CD14-positive monocyte (primary cell): ENCODE measurements around the gene ZNF44. TPM values are rescaled to one million over a fixed set of nuclear protein-coding genes. Genes with fewer than 3 reads are reported as not detected.

ENCODE experiments used
- DNase-seq, 3 donors: peaks; one replicate each; pipeline ENCODE4 v3.0.0-alpha.2; 2011 to 2022
- H2AFZ ChIP-seq: 2 replicates; pipeline ENCODE4 v1.6.0; 2012; ENCODE audit warnings: mild to moderate bottlenecking, low read depth, low read length, inconsistent platforms; ENCODE audit not compliant: insufficient read depth, poor library complexity, severe bottlenecking
- H3K27ac ChIP-seq, 2 donors: 1 replicate in 1 of 2; 2 replicates in 1 of 2; pipeline ENCODE4 v1.5.1; 2012 to 2013; ENCODE audit warnings: low read length in 2 of 2, control low read depth in 1 of 2, inconsistent platforms in 1 of 2, low read depth in 1 of 2, mild to moderate bottlenecking in 1 of 2
- H3K27me3 ChIP-seq, 2 donors: one replicate each; pipeline versions ENCODE4 v1.6.0 to v1.6.1; 2011 to 2013; ENCODE audit warnings: low read length in 2 of 2; ENCODE audit not compliant: control insufficient read depth in 2 of 2, insufficient read depth in 2 of 2
- H3K36me3 ChIP-seq, 2 donors: replicated peaks in 1 of 2; 1 replicate in 1 of 2; 2 replicates in 1 of 2; pipeline versions ENCODE4 v1.5.1 to v1.6.1; 2012 to 2013; ENCODE audit warnings: low read length in 2 of 2, control low read depth in 1 of 2, inconsistent platforms in 1 of 2, mild to moderate bottlenecking in 1 of 2; ENCODE audit not compliant: insufficient read depth in 2 of 2, control insufficient read depth in 1 of 2
- H3K4me1 ChIP-seq, 2 donors: 1 replicate in 1 of 2; 2 replicates in 1 of 2; pipeline versions ENCODE4 v1.5.1 to v1.6.1; 2012 to 2013; ENCODE audit warnings: low read length in 2 of 2, control low read depth in 1 of 2, inconsistent platforms in 1 of 2, mild to moderate bottlenecking in 1 of 2, moderate library complexity in 1 of 2; ENCODE audit not compliant: insufficient read depth in 2 of 2, control insufficient read depth in 1 of 2
- H3K4me2 ChIP-seq: replicated peaks from 2 replicates; pipeline ENCODE3; 2012; ENCODE audit warnings: low read length, moderate library complexity, mild to moderate bottlenecking; ENCODE audit not compliant: poor library complexity, severe bottlenecking; ENCODE audit errors: extremely low read depth
- H3K4me3 ChIP-seq, 3 experiments: fragments of 200-600 bp in 1 of 3; sonication (generic) in 1 of 3; replicated peaks in 1 of 3; 1 replicate in 2 of 3; 2 replicates in 1 of 3; pipeline ENCODE4 v1.5.1; 2011 to 2013; ENCODE audit warnings: low read length in 3 of 3, mild to moderate bottlenecking in 3 of 3, control low read depth in 2 of 3, low read depth in 2 of 3, inconsistent platforms in 1 of 3, moderate library complexity in 1 of 3
- H3K79me2 ChIP-seq: 2 replicates; pipeline ENCODE4 v1.6.0; 2012; ENCODE audit warnings: mild to moderate bottlenecking, control low read depth, inconsistent platforms, low read length, moderate library complexity; ENCODE audit not compliant: insufficient read depth
- H3K9ac ChIP-seq: 2 replicates; pipeline ENCODE4 v1.6.0; 2017; ENCODE audit warnings: low read length, mild to moderate bottlenecking; ENCODE audit not compliant: insufficient read depth, poor library complexity, severe bottlenecking
- H3K9me3 ChIP-seq, 2 donors: replicated peaks in 1 of 2; 1 replicate in 1 of 2; 2 replicates in 1 of 2; pipeline versions ENCODE4 v1.5.1 to v1.6.1; 2012 to 2013; ENCODE audit warnings: low read length in 2 of 2, control low read depth in 1 of 2; ENCODE audit not compliant: control insufficient read depth in 1 of 2, insufficient read depth in 1 of 2
- H4K20me1 ChIP-seq: 2 replicates; pipeline ENCODE4 v1.6.0; 2012; ENCODE audit warnings: mild to moderate bottlenecking, low read length, control low read depth, moderate library complexity; ENCODE audit not compliant: insufficient read depth
- H3K27ac Mint-ChIP-seq, 7 donors: one replicate each; pipeline ENCODE4 v1.8.0; 2020; ENCODE audit warnings: mild to moderate bottlenecking in 7 of 7, mixed read lengths in 7 of 7, moderate library complexity in 6 of 7, inconsistent platforms in 2 of 7
- H3K27me3 Mint-ChIP-seq, 3 donors: one replicate each; pipeline ENCODE4 v1.8.0; 2021 to 2022; ENCODE audit warnings: low read depth in 3 of 3, mild to moderate bottlenecking in 3 of 3, mixed read lengths in 3 of 3, moderate library complexity in 3 of 3, inconsistent platforms in 1 of 3
- H3K36me3 Mint-ChIP-seq, 2 donors: one replicate each; pipeline ENCODE4 v1.8.0; 2020; ENCODE audit warnings: mixed read lengths in 2 of 2, inconsistent platforms in 1 of 2, mild to moderate bottlenecking in 1 of 2
- H3K4me1 Mint-ChIP-seq: one replicate; pipeline ENCODE4 v1.8.0; 2020; ENCODE audit warnings: mild to moderate bottlenecking, mixed read lengths
- H3K4me3 Mint-ChIP-seq, 2 donors: one replicate each; pipeline ENCODE4 v1.8.0; 2020; ENCODE audit warnings: mild to moderate bottlenecking in 2 of 2, mixed read lengths in 2 of 2, moderate library complexity in 1 of 2
- H3K9me3 Mint-ChIP-seq, 7 donors: one replicate each; pipeline ENCODE4 v1.8.0; 2020 to 2022; ENCODE audit warnings: mixed read lengths in 7 of 7, mild to moderate bottlenecking in 6 of 7, moderate library complexity in 6 of 7, inconsistent platforms in 2 of 7
- CTCF ChIP-seq: fragments of 200-600 bp; IDR thresholded peaks from one replicate; pipeline ENCODE4 v1.8.0; 2022; ENCODE audit warnings: antibody characterized with exemption, mild to moderate bottlenecking
- WGBS: methylation state at CpG from one replicate; pipeline ENCODE4 v1.1.5; 2013; ENCODE audit warnings: missing lambda C conversion rate; ENCODE audit not compliant: insufficient coverage; 5-methylcytosine and 5-hydroxymethylcytosine counted together
- intact Hi-C, 2 donors: fragments of 100-400 bp; cut with micrococcal nuclease; formaldehyde crosslinking; loops; one replicate each; pipeline versions ENCODE4 v1.15.0 to v1.15.1; 2023
- polyA plus RNA-seq, 3 donors: library from polyadenylated mRNA; depleted of rRNA in 1 of 3; unstranded in 2 of 3; stranded (reverse) in 1 of 3; fragments of 300-500 nt in 2 of 3; fragments of >200 nt in 1 of 3; fragmentation: Illumina TruSeq in 2 of 3; gene quantifications; 1 replicate in 2 of 3; 2 replicates in 1 of 3; pipeline ENCODE4 v1.2.3, GENCODE V29; 2012 to 2021

Gene ZNF44
- polyA plus RNA-seq, 3 donors: 6.7 to 10.1 (median 9.7) TPM

DNA sequence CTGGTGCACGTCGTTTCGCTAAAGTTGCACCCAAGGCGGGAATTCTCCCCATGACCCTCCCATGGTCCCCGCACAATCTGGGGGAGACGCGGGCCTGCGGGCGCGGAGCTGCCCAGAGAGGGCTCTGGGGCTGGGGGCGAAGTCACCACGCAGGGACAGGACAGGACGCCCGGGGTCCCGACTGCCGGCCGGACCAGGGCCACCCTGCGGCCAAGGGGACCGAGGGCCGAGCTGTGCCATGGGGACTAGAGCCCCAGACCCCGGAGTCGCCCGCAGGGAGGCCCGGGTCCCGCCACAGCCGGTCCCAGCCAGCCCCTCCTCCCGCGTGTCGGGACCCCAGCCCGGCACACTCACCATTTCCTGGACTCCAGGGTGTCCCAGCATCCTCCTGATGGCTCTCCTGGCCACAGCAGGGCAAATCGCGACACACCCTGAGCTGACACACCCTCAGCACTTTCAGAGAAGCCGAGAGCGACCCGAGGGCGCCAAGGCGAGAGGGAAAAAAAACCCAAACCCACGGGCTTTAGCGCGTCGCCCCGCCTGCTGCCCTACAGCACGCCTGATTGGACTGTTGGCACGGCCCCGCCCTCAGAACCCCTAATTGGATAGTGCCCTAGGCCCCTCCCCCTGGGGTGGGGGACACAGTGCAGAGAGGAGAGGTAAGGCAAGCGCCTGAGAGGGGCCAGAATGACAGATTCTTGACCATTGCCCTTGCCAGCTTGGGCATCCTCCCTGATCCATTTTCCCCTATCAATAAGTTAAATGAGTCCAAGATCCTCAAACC is 28.6 kb downstream of the ZNF44 start:
- Histone ChIP-seq H3K27me3 (no peaks in the 10 kb centered on the region), H3K27ac (no peak overlapping the region), H2AFZ (no peak overlapping the region), H4K20me1 (no peaks in the 10 kb centered on the region), H3K4me3 (no peak overlapping the region), H3K36me3 (peaks cover 0 to 10% of the 10 kb centered on the region in 2 donors), H3K9ac (no peak overlapping the region), H3K79me2 (no peaks in the 10 kb centered on the region), H3K4me2 (no peak overlapping the region), H3K4me1 (no peaks in the 10 kb centered on the region), H3K9me3 (peaks cover 89 to 97% of the 10 kb centered on the region in 2 donors)
- H3K36me3 Mint-ChIP-seq: peaks cover 0 to 6% of the 10 kb centered on the region in 2 donors
- no peaks in the 10 kb centered on the region for H3K4me1 Mint-ChIP-seq
- H3K27me3 Mint-ChIP-seq: no peaks in the 10 kb centered on the region
- peaks cover 59 to 91% (median 89%) of the 10 kb centered on the region in 7 donors for H3K9me3 Mint-ChIP-seq
- H3K27ac Mint-ChIP-seq: no peak overlapping the region
- H3K4me3 Mint-ChIP-seq: no peak overlapping the region
- 76% methylated on average over 42 of the region's 46 CpGs for WGBS
- intact Hi-C loops: no loop called here
- DNase-seq: no peak
- TF ChIP-seq CTCF: no peak

GRCh38 chr19:12261554-12261953 is 33.1 kb downstream of the ZNF44 start:
- intact Hi-C loops: no loop called here
- Mint-ChIP-seq H3K27me3 (no peaks in the 10 kb centered on the region), H3K4me3 (no peak overlapping the region), H3K27ac (no peak overlapping the region), H3K9me3 (peaks cover 52 to 93% (median 88%) of the 10 kb centered on the region in 7 donors), H3K4me1 (no peaks in the 10 kb centered on the region), H3K36me3 (no peaks in the 10 kb centered on the region)
- Histone ChIP-seq H3K36me3 (no peaks in the 10 kb centered on the region), H4K20me1 (no peaks in the 10 kb centered on the region), H3K79me2 (no peaks in the 10 kb centered on the region), H3K27me3 (no peaks in the 10 kb centered on the region), H3K9me3 (peaks cover 89 to 90% of the 10 kb centered on the region in 2 donors), H3K4me3 (no peak overlapping the region), H3K27ac (no peak overlapping the region), H3K9ac (no peak overlapping the region), H3K4me1 (no peaks in the 10 kb centered on the region), H3K4me2 (no peak overlapping the region), H2AFZ (no peak overlapping the region)
- DNase-seq: no peak
- WGBS: no CpG with 5 or more reads among the region's 1 CpG
- TF ChIP-seq CTCF: no peak
